Mucosa of descending colon (tissue), 3 donors: Measurements from ENCODE around the gene CFLAR. TPM values are rescaled to one million over a fixed set of nuclear protein-coding genes. Genes with fewer than 3 reads are reported as not detected.
"Not testable (repeated sequence)": the region's sequence is repeated elsewhere in the genome, so short reads cannot be mapped to it uniquely, and the experiment has no call there.

Experiments
- ATAC-seq: fragments of 200-7000 bp; cut with Tn5 transposase; one replicate; pipeline ENCODE4 v1.9.1; 2020; ENCODE audit warnings: mild to moderate bottlenecking, moderate library complexity
- DNase-seq, 3 donors: peaks; one replicate each; pipeline ENCODE4 v3.0.0-alpha.2; 2020
- H3K36me3 ChIP-seq: fragments of 200-600 bp; one replicate; pipeline ENCODE4 v1.8.0; 2021; ENCODE audit warnings: low read depth, mild to moderate bottlenecking
- H3K4me1 ChIP-seq: fragments of 200-600 bp; one replicate; pipeline ENCODE4 v1.8.0; 2021; ENCODE audit warnings: low read depth, mild to moderate bottlenecking
- H3K4me3 ChIP-seq: fragments of 200-600 bp; one replicate; pipeline ENCODE4 v1.8.0; 2021; ENCODE audit warnings: mild to moderate bottlenecking
- H3K9me3 ChIP-seq: fragments of 200-600 bp; one replicate; pipeline ENCODE4 v1.8.0; 2021; ENCODE audit warnings: mild to moderate bottlenecking
- intact Hi-C, 2 donors: fragments of 100-400 bp; cut with DNase I in 1 of 2; cut with micrococcal nuclease in 1 of 2; formaldehyde crosslinking; loops; one replicate each; pipeline versions ENCODE4 v1.11.0 to v1.11.1; 2022; cut with DNase I, micrococcal nuclease
- total RNA-seq, 3 donors: library from RNA; stranded (reverse); fragmentation: NEBNext Ultra II Directional in 2 of 3; extraction: Animal tissue kit (Norgen Biotek cat#: 25700) in 2 of 3; gene quantifications; one replicate each; pipeline versions ENCODE4 v1.2.1 to v1.2.4, GENCODE V29; 2021 to 2023
- TF ChIP-seq, protein P1 (sequence below): fragments of 200-600 bp; IDR thresholded peaks from one replicate; pipeline ENCODE4 v1.8.0; 2022; ENCODE audit warnings: antibody characterized with exemption, mild to moderate bottlenecking
- donor health status: DM: no; HTN: no; CAD: no; lungs with moderate emphysema.
- donor health status: DM: no; HTN: no; CAD: no.
- donor health status: DM: no; HTN: yes; CAD: no.

Gene CFLAR
- total RNA-seq, 3 donors from 2014 or later = 161 to 171 (median 166) TPM

GRCh38 chr2:201114846-201115245 is 1.1 kb upstream of the CFLAR start:
- H3K4me1 ChIP-seq = no peaks in the 10 kb centered on the region
- no peak overlapping the region for H3K4me3 ChIP-seq
- intact Hi-C loops = no loop called here
- TF ChIP-seq, protein P1, sequence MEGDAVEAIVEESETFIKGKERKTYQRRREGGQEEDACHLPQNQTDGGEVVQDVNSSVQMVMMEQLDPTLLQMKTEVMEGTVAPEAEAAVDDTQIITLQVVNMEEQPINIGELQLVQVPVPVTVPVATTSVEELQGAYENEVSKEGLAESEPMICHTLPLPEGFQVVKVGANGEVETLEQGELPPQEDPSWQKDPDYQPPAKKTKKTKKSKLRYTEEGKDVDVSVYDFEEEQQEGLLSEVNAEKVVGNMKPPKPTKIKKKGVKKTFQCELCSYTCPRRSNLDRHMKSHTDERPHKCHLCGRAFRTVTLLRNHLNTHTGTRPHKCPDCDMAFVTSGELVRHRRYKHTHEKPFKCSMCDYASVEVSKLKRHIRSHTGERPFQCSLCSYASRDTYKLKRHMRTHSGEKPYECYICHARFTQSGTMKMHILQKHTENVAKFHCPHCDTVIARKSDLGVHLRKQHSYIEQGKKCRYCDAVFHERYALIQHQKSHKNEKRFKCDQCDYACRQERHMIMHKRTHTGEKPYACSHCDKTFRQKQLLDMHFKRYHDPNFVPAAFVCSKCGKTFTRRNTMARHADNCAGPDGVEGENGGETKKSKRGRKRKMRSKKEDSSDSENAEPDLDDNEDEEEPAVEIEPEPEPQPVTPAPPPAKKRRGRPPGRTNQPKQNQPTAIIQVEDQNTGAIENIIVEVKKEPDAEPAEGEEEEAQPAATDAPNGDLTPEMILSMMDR = no peak
- no peaks in the 10 kb centered on the region for H3K9me3 ChIP-seq
- DNase-seq = no peak
- no peaks in the 10 kb centered on the region for H3K36me3 ChIP-seq
- no peak for ATAC-seq

DNA sequence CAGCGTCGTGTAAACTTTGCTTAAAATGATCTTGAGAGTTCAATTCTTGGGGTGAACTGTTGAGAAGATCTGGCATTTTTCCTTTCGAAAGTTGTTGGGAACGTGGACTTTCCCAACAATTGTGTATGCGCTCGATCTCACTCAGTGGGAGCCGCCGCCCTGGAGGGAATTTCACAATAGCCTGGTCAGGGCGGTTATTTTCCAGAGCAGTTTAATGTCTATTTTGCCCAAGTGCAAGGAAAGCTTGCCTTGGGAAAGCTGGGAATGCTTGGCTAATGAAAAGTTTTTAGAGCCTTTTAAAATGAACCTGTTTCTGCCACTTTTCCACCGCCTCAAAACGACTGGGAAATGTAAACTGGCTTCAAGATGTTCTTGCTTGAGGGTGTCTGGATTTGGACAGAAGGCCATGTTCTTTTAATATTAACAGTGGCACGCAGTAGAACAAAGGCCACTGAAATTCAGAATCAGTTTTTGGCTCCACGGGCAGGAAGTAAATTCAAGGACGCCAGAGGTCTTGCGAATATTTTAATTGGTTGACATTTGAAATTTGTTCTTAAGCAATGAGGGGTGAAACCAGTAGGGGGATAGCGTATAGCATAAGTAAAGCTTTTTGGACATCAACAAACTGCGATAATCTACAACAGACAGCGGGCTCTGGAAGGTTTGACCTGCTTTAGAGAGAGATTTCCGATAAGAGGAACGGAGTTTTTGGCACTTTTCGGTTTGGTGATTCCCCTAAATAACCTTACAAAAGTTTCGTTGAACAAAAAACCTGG is 1.2 kb downstream of the CFLAR start:
- intact Hi-C loops = no loop called here
- Histone ChIP-seq H3K36me3 (no peaks in the 10 kb centered on the region), H3K9me3 (no peaks in the 10 kb centered on the region), H3K4me3 (peak overlapping the region; percentile 97), H3K4me1 (no peaks in the 10 kb centered on the region)
- DNase-seq = peak in 1 of 3 donors; percentile 75
- TF ChIP-seq, protein P1 = no peak
- peak; percentile 32 for ATAC-seq

DNA sequence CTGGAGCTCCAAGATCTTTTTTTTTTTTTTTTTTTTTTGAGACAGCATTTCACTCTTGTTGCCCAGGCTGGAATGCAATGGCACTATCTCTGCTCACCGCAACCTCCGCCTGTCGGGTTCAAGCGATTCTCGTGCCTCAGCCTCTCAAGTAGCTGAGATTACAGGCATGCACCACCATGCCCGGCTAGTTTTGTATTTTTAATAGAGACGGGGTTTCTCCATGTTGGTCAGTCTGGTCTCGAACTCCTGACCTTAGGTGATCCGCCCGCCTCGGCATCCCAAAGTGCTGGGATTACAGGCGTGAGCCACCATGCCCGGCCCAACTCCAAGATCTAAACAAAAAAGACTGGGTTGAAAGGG is 1.8 kb downstream of the CFLAR start:
- H3K36me3 ChIP-seq, H3K4me1 ChIP-seq, H3K9me3 ChIP-seq, ATAC-seq, intact Hi-C loops: not testable (repeated sequence)
- DNase-seq = peak in 1 of 3 donors; percentile 56
- peak overlapping the region; percentile 97 for H3K4me3 ChIP-seq

DNA sequence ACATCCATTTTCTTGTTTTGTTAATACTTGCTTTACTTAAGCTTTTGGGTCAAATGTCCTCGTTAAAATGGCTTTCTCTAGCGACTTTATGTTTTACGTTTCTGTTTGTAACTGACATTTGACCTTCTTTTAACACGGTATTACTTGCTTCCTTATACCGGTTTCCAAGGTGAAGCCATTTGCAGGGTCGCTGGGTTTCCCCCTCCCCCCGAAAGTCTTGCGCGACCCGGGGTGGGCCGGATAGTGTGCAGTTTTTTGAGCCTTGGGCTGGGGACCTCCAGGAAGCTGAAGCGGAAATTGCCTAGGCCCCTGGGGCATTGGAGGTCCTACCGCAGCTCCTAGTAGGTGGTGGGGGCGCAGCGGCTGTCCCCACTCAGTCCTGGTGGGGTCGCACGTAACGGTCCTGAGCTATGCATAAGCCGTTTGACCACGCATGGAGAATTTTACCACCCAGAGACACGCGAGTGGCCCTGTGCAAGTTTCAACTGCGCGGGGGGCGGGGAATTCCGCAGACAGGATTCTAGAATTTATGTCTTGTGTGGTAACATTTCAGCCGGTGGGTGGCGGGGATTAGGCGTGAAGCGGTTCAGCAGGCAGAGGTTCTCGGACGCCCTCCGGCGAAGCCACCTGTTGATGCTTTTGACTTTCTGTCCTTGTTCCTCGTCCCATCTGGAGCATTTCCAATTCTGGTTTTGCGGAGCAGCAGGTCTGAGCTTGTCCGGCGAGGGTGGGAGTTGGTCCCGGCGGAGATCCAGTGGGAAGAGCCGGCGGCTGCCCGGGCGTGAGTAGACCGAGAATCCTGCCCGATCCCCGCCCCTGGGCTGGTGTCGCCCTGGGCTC is 2.4 kb downstream of the CFLAR start:
- Histone ChIP-seq H3K9me3 (no peaks in the 10 kb centered on the region), H3K36me3 (no peaks in the 10 kb centered on the region), H3K4me1 (no peaks in the 10 kb centered on the region), H3K4me3 (peak overlapping the region; percentile 31)
- ATAC-seq (peak; percentile 60), DNase-seq (peak; percentile 90 to 95 (median 94))
- intact Hi-C loops = no loop called here
- TF ChIP-seq, protein P1 = no peak

GRCh38 chr2:201118961-201119854 is 3.2 kb downstream of the CFLAR start:
- Histone ChIP-seq H3K4me1 (no peaks in the 10 kb centered on the region), H3K36me3 (no peaks in the 10 kb centered on the region), H3K9me3 (no peaks in the 10 kb centered on the region), H3K4me3 (peak overlapping the region; percentile 31)
- intact Hi-C loops = no loop called here
- TF ChIP-seq, protein P1 = no peak
- ATAC-seq (peak; percentile 9), DNase-seq (no peak)
